Fibroblast of lung (primary cell): ENCODE measurements around the gene RABGGTB.

ENCODE experiments used
- EZH2 ChIP-seq: IDR thresholded peaks from 2 replicates; pipeline ENCODE4 v1.5.1; 2012; ENCODE audit warnings: low read length, control low read depth, mild to moderate bottlenecking; ENCODE audit errors: missing control alignments
- TF ChIP-seq, protein P1 (sequence below), 2 donors: IDR thresholded peaks in 1 of 2; conservative IDR thresholded peaks in 1 of 2; 1 replicate in 1 of 2; 2 replicates in 1 of 2; pipeline ENCODE4 v1.5.1; 2011 to 2012; ENCODE audit warnings: low read length in 2 of 2, control low read depth in 1 of 2, inconsistent platforms in 1 of 2, low read depth in 1 of 2, mild to moderate bottlenecking in 1 of 2

DNA sequence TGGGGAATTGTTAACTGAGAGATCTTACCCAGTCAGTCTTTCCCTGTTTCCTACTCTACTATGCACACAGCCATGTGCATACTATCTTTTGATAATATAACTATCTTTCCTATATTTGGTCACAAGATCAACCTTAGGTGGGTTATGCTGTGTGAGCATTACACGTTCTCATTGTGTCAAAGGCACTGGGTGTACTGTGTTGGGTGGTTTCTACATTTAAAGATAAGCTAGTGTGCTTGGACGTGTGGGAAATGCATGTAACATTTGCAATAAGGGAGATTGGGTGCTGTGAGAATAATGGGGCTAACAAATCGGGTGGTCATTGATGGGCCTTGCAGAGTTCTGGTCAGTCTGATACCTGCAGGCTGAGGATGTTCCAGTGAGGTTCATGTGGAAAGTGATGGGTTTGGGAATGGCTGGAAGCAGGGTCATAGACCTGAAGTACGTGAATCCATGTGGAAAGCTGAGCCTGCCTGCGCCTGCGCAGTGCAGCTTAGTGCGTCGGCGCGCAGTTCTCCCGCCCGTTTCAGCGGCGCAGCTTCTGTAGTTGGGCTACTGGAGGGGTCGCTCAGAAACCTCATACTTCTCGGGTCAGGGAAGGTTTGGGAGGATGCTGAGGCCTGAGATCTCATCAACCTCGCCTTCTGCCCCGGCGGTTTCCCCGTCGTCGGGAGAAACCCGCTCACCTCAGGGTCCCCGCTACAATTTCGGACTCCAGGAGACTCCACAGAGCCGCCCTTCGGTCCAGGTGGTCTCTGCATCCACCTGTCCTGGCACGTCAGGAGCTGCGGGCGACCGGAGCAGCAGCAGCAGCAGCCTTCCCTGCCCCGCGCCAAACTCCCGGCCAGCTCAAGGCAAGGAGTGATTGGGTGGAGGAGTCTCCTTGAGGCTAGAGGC, 10.6 kb downstream of the RABGGTB start, which contains the start of gene MSH4:
- TF ChIP-seq, protein P1, sequence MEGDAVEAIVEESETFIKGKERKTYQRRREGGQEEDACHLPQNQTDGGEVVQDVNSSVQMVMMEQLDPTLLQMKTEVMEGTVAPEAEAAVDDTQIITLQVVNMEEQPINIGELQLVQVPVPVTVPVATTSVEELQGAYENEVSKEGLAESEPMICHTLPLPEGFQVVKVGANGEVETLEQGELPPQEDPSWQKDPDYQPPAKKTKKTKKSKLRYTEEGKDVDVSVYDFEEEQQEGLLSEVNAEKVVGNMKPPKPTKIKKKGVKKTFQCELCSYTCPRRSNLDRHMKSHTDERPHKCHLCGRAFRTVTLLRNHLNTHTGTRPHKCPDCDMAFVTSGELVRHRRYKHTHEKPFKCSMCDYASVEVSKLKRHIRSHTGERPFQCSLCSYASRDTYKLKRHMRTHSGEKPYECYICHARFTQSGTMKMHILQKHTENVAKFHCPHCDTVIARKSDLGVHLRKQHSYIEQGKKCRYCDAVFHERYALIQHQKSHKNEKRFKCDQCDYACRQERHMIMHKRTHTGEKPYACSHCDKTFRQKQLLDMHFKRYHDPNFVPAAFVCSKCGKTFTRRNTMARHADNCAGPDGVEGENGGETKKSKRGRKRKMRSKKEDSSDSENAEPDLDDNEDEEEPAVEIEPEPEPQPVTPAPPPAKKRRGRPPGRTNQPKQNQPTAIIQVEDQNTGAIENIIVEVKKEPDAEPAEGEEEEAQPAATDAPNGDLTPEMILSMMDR (conservative IDR thresholded peaks at IDR 0.05 in 1 of 2, IDR thresholded peaks at IDR 0.05 in 1 of 2; ENCODE audit: low read depth in 1 of 2, low read length in 2 of 2), result no peak
- no peak for TF ChIP-seq EZH2
